ENCODE results near the gene SFPQ. TPM values are rescaled to one million over a fixed set of nuclear protein-coding genes. Genes with fewer than 3 reads are reported as not detected.

Gene SFPQ
- total and polyA plus RNA-seq, 2 donors (not counting 1 experiment from before 2014, with no cell fraction given) = 192 to 411 TPM

GRCh38 chr1:35188578-35189392 lies 4.2 kb downstream of the SFPQ start:
- Mint-ChIP-seq H3K4me3 (peak overlapping the region; percentile 47), H3K4me1 (peaks cover 67% of the 10 kb centered on the region), H3K9me3 (ENCODE audit: insufficient read depth) (no peaks in the 10 kb centered on the region), H3K27me3 (no peaks in the 10 kb centered on the region), H3K27ac (peak overlapping the region; percentile 6)
- H3K79me2 ChIP-seq (ENCODE audit: control insufficient read depth, insufficient read depth, low read length) = peaks cover 77% of the 10 kb centered on the region
- no peaks in the 10 kb centered on the region for H3K9me3 ChIP-seq (ENCODE audit: control extremely low read depth in 1 of 3, control insufficient read depth in 2 of 3, insufficient read depth in 1 of 3, low read length in 2 of 3)
- no peak overlapping the region for H2AFZ ChIP-seq (ENCODE audit: insufficient read depth, low read depth, low read length, poor library complexity, severe bottlenecking)
- no peak for DNase-seq
- peaks cover 74% of the 10 kb centered on the region for H4K20me1 ChIP-seq (ENCODE audit: control insufficient read depth, insufficient read depth, low read length, poor library complexity, severe bottlenecking)
- no peak for TF ChIP-seq EZH2 (IDR thresholded peaks at IDR 0.05; ENCODE audit: borderline replicate concordance, insufficient read depth, low read depth, low read length, poor library complexity, severe bottlenecking)
- TF ChIP-seq CTCF (IDR thresholded peaks at IDR 0.05) = no peak
- H3K4me2 ChIP-seq (replicated peaks; ENCODE audit: low read depth, low read length, poor library complexity, severe bottlenecking) = no peak overlapping the region
- H3K9ac ChIP-seq (ENCODE audit: low read length) = no peak overlapping the region
- H3K27ac ChIP-seq (ENCODE audit: low read length in 2 of 2) = no peak overlapping the region
- ATAC-seq (ENCODE audit: low read depth) = no peak
- ChIA-PET CTCF (no interaction called here), POLR2A (interaction anchor here (0.8 kb wide), 1 partner anchor 9 kb away, joined by 3 read pairs; no protein-coding TSS in a partner anchor)
- H3K4me3 ChIP-seq (ENCODE audit: control extremely low read depth in 1 of 5, extremely low read depth in 1 of 5, insufficient read depth in 1 of 5, low read depth in 2 of 5, low read length in 4 of 5) = no peak overlapping the region
- WGBS (ENCODE audit: insufficient coverage) = 96% methylated on average over 18 of the region's 20 CpGs
- peaks cover 29 to 30% of the 10 kb centered on the region in 2 donors for H3K4me1 ChIP-seq (ENCODE audit: control insufficient read depth in 2 of 2, insufficient read depth in 2 of 2, low read length in 2 of 2)
- H3K36me3 ChIP-seq (replicated peaks in 1 of 2; ENCODE audit: control extremely low read depth in 1 of 2, control insufficient read depth in 1 of 2, extremely low read depth in 1 of 2, insufficient read depth in 2 of 2, low read length in 1 of 2) = peaks cover 3 to 78% of the 10 kb centered on the region in 2 experiments
- intact Hi-C loops (cut with micrococcal nuclease) = loop anchor here (10.0 kb wide), 1 partner anchor 104 kb away; no protein-coding TSS in a partner anchor
- no peaks in the 10 kb centered on the region for H3K27me3 ChIP-seq (replicated peaks in 1 of 4; ENCODE audit: control extremely low read depth in 1 of 4, control insufficient read depth in 3 of 4, insufficient read depth in 4 of 4, low read length in 3 of 4)

GRCh38 chr1:35187816-35188342 lies 5.1 kb downstream of the SFPQ start:
- intact Hi-C loops (cut with micrococcal nuclease) = loop anchor here (10.0 kb wide), 1 partner anchor 103 kb away; no protein-coding TSS in a partner anchor
- H4K20me1 ChIP-seq (ENCODE audit: control insufficient read depth, insufficient read depth, low read length, poor library complexity, severe bottlenecking) = peaks cover 74% of the 10 kb centered on the region
- Mint-ChIP-seq H3K9me3 (ENCODE audit: insufficient read depth) (no peaks in the 10 kb centered on the region), H3K4me1 (peaks cover 61% of the 10 kb centered on the region), H3K27me3 (no peaks in the 10 kb centered on the region), H3K4me3 (no peak overlapping the region), H3K27ac (no peak overlapping the region)
- DNase-seq (no peak), ATAC-seq (ENCODE audit: low read depth) (no peak)
- no peak overlapping the region for H3K4me3 ChIP-seq (ENCODE audit: control extremely low read depth in 1 of 5, extremely low read depth in 1 of 5, insufficient read depth in 1 of 5, low read depth in 2 of 5, low read length in 4 of 5)
- no peak overlapping the region for H2AFZ ChIP-seq (ENCODE audit: insufficient read depth, low read depth, low read length, poor library complexity, severe bottlenecking)
- H3K27ac ChIP-seq (ENCODE audit: low read length in 2 of 2) = no peak overlapping the region
- no peaks in the 10 kb centered on the region for H3K9me3 ChIP-seq (ENCODE audit: control extremely low read depth in 1 of 3, control insufficient read depth in 2 of 3, insufficient read depth in 1 of 3, low read length in 2 of 3)
- no peaks in the 10 kb centered on the region for H3K27me3 ChIP-seq (replicated peaks in 1 of 4; ENCODE audit: control extremely low read depth in 1 of 4, control insufficient read depth in 3 of 4, insufficient read depth in 4 of 4, low read length in 3 of 4)
- POLR2A ChIA-PET = interaction anchor here (0.8 kb wide), 1 partner anchor 8 kb away, joined by 3 read pairs; no protein-coding TSS in a partner anchor
- TF ChIP-seq EZH2 (IDR thresholded peaks at IDR 0.05; ENCODE audit: borderline replicate concordance, insufficient read depth, low read depth, low read length, poor library complexity, severe bottlenecking) = no peak
- no peak for TF ChIP-seq CTCF (IDR thresholded peaks at IDR 0.05)
- H3K4me2 ChIP-seq (replicated peaks; ENCODE audit: low read depth, low read length, poor library complexity, severe bottlenecking) = no peak overlapping the region
- peaks cover 3 to 85% of the 10 kb centered on the region in 2 experiments for H3K36me3 ChIP-seq (replicated peaks in 1 of 2; ENCODE audit: control extremely low read depth in 1 of 2, control insufficient read depth in 1 of 2, extremely low read depth in 1 of 2, insufficient read depth in 2 of 2, low read length in 1 of 2)
- CTCF ChIA-PET = no interaction called here
- 93% methylated on average over 3 of the region's 7 CpGs for WGBS (ENCODE audit: insufficient coverage)
- H3K9ac ChIP-seq (ENCODE audit: low read length) = no peak overlapping the region
- peaks cover 23 to 27% of the 10 kb centered on the region in 2 donors for H3K4me1 ChIP-seq (ENCODE audit: control insufficient read depth in 2 of 2, insufficient read depth in 2 of 2, low read length in 2 of 2)
- peaks cover 83% of the 10 kb centered on the region for H3K79me2 ChIP-seq (ENCODE audit: control insufficient read depth, insufficient read depth, low read length)
